RKO (cell line): ENCODE results near the gene SOX21.
"Not testable (repeated sequence)": the region's sequence is repeated elsewhere in the genome, so short reads cannot be mapped to it uniquely, and the experiment has no call there.

ENCODE experiments used
- DNase-seq: peaks from one replicate; pipeline ENCODE4 v3.0.0-alpha.2; 2016; ENCODE audit warnings: low spot score

Gene SOX21

DNA sequence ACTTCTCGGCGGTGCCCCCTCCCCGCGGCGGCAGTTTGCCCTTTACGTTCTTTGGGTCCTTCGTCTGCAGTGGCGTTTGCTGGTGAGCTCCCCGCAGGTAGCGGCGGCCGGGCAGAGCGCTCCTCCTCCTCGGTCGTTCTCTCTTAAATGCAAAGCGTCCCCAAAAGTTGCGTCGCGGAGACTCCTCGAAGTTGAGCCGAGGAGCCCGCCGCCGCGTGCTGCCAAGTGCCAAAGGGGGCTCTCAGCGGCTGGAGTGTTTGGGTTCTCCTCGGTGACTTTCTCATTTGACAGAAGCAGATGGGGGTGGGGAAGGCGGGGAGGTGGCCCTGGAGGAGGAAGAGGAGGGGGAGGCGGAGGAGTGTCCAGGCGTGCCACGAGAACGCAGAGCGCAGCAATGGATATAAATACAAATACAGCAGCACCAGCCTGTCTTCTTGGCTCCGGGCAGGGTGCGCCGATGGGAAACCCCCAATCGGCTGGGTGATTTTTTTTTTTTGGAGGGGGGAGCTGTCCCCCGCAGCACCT lies at the start of gene SOX21:
Gene SOX21, minus strand, starts transcription at position 259 of the 525 bp plus-strand sequence. CDS start 496 bp downstream, outside the sequence.
- no peak for DNase-seq

DNA sequence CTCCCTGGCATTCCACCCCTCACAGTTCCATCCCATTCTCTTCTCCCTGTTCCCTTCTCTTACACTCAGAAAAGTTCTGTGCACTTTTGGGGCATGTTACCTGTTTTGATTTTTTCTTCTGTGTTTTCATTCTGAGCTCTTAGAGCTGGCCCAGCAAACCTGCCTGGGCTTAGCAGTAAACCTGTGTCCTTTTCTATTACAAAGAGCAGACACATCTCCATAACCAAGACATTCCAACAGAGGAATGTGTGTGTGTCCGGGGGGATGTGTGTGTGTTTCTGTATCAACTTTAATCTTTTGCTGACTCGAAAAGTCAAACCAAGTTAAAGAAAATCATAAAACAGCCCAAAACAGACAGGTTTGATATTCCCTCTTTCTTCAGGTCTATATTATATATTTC lies 49.1 kb upstream of the SOX21 start:
- no peak for DNase-seq

DNA sequence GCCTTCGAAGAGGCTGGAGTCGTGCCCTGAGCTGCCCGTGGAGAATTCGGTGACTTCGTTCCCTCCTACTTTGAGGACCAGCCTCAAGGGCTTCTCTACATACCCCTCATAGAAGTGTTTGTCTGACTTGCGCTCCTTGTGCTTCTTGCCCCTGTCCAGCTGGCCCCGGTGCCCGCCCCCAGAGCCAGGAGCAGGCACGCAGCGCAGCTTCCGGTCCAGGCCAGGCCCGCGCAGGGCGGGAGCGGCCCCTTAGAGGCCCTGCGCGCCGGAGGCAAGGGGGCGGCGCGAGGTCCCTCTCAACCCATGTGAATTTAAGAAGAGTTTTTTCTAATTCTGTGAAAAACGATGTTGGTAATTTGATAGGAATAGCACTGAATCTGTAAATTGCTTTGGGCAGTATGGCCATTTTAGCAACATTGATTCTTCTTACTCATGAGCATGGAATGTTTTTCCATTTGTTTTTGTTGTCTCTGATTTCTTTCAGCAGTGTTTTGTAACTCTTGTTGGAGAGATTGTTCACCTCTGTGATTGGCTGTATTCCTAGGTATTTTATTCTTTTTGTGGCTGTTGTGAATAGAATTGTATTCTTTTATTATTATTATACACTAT lies 46.9 kb upstream of the SOX21 start:
- no peak for DNase-seq

DNA sequence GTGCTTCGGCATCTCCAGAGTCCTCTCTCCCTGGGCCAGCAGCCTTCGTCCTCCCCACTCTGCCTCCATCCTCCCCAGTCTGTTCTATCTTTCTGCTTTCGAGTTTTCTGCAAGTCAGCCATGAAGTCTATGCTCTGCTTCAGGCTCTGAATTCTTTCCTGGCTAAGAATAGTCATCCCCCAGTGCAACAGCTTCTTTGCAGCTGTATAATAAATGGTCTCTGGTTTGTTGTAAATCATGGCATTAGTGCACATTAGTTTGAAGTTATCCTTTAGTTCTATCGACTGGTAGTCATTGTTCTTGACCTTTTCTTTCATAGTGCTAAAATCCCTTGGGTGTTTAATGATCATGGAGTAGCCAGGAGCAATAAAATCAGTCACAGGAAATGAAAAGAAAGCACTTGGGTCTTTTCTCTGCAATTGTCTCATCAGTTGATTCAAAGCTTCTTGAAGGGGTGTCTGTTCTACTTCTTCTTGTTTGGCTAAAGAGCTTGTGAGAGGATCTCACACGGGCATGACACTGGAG lies 46.2 kb upstream of the SOX21 start:
- DNase-seq: no peak

DNA sequence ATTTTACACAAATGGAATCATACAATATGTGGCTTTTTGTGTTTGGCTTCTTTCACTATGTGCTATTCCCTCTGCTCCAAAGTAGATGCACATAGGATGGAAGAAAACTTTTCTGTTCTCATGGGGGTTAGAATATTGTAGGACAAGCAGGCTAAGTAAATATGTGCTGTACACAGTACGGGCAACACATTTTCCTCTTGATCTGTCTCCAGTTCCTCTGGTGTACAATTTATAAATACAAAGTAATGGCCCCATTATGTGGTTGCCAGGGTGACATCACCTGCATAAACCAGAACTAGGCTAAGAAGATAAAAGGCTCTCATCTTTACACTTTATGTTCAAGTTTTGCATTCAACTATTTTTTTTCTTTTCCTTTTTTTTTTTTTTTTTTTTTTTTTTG lies 41.0 kb upstream of the SOX21 start:
- no peak for DNase-seq

DNA sequence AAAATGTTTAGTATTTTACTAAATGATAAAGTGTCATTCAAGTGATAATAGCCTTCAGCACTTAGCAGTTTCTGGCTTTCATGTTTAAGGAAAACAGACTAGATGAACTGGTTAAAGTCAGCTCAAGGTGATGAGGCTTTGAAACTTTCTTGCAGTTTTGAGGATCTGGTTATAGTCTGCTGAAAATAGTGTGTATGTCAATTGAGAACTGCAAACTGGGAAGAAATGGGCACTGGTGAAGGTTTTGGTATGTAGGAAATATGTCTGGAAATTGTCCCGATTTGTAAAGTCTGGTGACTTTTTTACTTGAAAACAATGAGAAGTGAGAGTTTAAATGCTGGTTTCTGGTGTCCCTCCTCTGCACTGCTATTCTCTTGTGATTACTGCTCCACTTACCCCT lies 36.8 kb upstream of the SOX21 start:
- DNase-seq: no peak

DNA sequence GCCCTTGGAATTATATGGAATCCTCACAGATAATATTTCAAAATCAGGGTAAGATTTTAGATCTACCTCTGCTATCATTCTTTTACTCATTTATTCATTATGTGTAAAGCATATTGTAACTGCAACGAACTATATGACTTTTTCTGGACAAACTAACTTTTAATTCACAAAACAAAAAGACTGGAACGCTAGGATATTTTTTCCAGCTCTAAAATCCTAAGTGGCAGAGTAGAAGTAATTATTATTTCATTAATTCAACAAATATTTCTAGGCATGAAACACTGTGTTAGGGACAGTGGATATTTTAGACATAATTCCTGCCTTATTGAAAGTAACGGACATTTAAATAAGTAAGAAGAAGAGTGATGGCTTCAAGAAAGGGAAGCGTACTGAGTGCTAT lies 26.9 kb upstream of the SOX21 start:
- no peak for DNase-seq

DNA sequence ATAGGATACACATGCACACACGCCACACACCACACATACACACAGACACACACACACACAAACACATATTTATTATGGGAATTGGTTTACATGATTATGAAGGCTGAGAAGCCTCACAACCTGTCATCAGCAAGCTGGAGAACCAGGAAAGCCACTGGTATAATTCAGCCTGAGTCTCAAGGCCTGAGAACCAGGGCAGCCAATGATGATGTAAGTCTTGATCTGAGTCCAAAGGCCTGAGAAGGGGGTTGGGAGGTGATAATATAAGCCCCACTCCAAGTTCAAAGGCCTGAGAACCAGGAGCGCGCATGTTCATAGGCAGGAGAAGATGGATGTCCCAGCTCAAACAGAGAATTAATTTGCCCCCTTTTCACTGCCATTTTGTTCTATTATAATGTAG lies 18.7 kb upstream of the SOX21 start:
- DNase-seq: no peak

DNA sequence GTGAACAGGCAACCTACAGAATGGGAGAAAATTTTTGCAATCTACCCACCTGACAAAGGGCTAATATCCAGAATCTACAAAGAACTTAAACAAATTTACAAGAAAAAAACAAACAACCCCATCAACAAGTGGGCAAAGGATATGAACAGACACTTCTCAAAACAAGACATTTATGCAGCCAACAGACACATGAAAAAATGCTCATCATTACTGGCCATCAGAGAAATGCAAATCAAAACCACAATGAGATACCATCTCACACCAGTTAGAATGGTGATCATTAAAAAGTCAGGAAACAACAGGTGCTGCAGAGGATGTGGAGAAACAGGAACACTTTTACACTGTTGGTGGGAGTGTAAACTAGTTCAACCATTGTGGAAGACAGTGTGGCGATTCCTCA lies 17.6 kb upstream of the SOX21 start:
- DNase-seq: not testable (repeated sequence)

DNA sequence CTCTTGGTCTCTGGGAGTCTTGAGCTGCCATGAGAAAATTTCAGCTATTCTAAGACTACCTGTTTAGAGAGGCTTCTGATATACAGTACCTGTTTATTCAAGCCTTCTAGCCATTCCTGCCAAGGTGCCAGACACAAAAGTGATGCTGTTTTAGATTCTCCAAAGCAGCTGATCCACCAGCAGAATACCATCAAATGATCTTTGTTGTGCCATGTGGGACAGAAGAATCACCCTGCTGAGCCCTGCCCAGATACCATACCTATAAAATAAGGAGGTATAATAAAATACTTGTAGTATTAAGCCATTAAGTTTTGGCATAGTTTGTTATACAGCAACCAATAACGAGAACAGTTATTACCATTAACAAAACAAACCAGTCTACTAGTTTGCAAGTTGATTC lies 14.1 kb upstream of the SOX21 start:
- no peak for DNase-seq

DNA sequence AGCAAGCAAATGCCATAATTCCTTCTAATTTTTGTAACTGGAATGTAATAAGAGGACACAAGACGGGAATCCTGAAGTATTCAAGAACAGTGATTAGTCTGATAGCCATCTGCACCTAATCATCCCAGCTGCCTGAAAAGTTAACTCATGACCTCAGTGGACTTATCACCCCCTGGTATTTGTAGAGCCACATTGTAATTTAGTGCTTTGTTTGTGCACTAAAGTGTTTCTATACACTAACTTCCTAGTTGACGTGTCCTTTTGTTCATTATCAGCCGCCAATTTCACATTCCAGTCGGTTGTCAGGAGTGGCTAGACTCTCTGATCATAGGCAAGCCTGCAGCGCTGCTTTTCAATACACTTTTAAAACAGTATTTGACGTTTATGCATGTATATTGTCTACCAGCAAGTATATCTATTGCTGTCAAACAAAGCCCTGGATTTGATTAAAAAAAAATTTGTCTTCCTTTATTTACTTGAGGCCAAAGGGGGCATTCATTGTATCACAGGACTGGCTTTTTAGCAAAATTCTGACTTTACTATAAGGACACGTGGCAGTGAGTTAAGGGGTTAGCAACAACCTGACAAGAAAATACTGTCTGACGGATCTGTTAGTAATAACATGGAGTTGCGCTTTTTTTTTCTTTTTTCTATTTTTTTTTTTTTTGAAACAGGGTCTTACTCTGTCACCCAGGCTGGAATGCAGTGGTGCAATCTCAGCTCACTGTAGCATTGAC lies 10.4 kb upstream of the SOX21 start:
- no peak for DNase-seq

DNA sequence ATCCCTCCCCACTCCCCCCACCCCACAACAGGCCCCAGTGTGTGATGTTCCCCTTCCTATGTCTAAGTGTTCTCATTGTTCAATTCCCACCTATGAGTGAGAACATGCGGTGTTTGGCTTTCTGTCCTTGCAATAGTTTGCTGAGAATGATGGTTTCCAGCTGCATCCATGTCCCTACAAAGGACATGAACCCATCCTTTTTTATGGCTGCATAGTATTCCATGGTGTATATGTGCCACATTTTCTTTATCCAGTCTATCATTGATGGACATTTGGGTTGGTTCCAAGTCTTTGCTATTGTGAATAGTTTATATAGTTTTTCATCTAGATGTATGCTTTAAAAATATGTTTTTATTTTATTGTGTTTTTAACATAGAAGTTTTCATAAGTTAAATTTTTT lies 6.4 kb upstream of the SOX21 start:
- not testable (repeated sequence) for DNase-seq

DNA sequence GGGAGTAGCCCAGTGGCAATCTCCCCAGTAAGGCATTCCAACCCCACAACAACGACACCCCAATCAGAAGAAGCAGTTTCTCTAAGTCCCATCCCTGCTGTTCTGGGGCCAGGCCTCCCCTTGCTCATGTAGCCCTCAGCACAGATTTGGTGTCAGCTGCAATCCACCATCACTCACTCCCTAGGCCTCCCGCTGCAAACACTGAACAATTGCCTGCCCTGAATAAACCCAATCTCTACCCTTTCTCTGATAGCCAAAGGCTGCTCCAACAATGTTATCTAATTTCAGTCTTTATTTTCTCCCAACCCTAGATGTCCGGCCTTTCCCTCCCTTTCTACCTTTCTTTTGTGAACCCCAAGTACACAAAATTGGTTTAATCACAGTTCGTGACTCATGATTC lies 5.6 kb upstream of the SOX21 start:
- DNase-seq: no peak

DNA sequence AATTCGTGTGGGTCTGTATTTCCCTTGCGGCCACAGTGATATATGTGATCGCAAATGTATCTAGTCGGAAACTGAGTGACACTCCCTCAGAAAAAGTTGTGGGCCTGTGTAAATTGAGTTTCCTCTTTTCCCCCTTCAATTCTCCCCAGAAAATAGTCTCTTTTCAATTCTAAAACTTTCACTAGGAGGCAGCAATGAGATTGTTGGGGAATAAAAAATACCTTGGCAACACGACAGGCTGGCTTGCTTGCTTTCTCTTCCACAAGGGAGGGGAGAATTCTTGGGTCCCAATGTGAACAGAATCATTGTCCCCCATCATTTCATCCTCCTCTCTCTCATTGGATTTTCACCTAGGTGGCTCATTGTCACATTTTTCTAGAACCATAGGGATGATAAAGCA lies 3.7 kb upstream of the SOX21 start:
- no peak for DNase-seq

DNA sequence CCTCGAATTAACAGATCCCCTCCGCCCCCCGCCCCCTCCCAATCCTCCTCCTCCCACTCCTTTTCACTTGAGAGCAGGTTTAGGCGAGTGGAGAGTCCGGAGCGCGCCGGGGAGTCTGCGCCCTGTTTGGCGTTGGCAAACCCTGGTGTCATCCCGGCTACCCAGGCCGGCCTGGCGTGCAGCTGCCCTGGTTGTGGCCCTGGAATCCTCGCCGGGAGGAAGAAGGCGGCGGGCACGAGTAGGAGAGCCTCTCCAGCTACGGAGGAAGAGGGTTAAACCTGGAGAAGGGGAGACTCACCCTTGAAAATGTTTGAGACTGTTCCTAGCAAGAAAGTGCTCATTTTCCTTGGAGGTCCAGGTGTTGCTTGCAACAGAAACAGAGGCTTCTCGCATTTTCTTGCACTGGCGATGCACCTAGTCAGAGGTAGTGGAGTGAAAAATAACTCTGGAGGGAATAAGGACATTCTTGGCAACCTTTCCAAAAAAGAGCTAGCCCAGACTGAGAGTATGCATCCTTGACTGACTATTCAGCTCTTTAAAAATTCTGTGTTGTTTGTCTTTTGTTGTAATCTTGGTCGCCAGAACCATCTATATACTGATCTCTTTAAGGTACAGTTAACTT lies 1.3 kb upstream of the SOX21 start:
- no peak for DNase-seq

DNA sequence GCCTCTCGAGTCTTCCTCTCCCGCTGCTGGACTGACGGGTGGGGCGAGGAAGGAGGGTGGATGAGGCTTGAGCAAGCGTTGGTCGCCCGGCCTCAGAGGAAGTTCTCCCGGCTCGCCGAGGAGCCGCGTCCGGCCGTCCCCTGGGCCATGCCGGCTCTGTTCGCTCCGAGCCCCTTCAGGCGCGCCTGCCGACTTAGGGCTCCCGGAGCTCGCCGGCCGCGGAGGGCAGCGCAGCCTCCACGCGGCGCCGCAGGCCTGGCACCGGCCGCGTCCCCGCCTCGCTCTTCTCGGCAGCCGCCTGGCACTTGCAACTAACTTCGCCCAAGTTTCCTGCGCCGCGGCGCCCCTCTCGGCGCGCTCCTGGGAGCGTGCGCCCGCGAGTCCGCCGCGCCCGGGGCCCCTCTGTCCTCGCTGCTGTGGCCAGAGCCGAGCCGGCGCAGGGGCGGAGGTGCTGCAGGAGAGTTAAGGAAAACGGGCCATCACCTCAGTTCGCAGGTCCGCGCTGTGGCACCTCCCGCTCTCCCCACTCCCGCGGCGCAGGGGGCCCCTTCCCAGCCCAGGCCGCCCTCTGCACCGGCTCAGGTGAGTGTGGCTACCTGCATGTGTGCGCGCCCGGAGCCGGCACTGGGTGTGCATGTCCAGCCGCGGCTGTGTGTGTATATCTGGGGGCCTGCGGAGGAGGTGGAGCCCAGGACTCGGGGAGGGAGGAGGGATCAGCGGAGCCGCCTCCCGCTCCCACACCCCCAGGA lies 641 bp upstream of the SOX21 start:
- DNase-seq: no peak

DNA sequence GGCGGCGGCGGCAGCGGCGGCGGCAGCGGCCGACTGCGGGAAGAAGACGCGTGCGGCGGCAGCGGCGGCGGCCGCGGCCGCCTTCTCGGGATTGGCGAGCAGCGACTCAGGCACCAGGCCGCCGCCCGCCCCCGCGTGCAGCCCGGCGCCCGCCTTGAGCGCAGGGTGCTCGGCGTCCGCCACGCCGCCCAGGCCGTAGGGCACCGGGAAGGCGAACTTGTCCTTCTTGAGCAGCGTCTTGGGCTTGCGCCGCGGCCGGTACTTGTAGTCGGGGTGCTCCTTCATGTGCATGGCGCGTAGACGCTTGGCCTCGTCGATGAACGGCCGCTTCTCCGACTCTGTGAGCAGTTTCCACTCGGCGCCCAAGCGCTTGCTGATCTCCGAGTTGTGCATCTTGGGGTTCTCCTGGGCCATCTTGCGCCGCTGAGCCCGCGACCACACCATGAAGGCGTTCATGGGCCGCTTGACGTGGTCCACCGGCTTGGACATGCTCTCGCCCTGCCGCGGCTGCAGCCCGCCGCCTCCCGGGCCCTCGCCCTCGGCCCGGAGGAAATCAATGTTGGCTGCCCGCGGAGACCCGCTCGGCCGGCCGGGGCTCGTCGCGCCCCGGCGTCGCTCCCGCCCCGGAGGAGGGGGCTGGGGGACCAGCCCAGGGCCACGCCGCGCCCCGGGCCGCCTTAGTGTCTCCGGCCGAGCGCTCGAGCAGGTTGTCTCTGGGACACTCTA lies 621 bp downstream of the SOX21 start:
- DNase-seq: no peak

DNA sequence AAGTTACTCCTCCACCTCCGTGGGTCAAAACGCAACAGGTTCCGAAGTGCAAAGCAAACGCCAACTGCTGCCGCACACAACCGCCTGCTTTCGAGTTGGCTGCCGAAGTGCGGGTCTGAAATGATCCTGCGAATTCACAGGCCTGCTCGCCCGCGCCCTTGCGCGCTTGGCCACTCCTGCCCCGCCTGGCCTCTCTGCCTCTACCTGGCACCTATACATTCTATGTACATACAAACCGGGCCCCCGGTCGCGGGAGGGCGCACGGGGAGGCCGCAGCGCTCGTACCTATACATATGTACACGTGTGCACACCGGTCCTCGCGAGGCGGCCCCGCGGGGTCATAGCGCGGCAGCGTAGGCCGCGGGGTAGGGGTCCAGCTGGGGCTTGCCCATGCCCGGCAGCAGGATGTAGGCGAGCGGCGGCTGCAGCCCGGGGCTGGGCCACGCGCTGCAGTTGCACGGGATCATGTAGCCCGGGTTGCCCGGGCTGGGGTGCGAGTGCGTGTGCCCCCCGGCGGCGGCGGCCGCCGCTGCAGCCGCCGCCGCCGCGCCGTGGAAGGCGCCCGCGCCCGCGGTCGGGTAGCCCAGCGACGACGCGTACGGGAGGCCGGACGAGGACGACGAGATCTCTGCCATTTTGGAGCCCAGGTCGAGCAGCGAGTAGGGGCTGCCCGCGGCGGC lies 1.3 kb downstream of the SOX21 start:
- DNase-seq: no peak

DNA sequence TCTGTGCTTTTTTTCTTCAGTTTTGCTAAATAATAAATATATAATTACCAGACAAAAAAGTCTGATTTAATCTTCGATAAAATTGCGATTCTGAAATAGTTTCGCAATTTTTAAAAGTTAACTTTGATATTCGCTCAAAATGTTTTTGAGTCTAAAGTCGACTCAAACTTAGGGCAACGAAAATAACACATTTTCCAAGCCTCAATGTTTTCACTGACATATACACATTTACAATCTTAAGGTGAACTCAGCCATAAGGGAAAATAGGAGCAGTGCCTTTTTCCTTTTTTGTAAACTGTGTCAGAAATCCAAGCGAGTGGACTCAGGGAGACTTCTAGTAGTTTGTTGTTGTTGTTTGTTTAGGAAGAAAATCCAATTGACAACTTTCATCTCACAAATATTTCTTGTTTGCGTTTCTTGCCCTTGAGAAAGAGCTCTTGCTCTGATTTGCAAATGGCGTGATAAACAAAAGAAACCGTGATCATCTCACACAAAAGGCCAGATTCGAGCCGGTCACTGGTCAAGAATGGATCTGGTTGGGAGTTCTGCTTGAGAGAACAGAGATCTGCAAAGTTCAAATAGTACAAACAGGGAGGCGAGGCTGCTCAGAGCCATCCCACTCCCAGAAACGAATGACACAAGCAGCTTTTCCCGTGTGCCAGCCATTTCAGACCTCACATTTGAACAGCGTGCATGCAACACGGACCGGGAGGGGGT lies 2.1 kb downstream of the SOX21 start:
- no peak for DNase-seq
